ENCODE results near the gene NFIX.
"Not testable (repeated sequence)": the region's sequence is repeated elsewhere in the genome, so short reads cannot be mapped to it uniquely, and the experiment has no call there.

Gene NFIX

DNA sequence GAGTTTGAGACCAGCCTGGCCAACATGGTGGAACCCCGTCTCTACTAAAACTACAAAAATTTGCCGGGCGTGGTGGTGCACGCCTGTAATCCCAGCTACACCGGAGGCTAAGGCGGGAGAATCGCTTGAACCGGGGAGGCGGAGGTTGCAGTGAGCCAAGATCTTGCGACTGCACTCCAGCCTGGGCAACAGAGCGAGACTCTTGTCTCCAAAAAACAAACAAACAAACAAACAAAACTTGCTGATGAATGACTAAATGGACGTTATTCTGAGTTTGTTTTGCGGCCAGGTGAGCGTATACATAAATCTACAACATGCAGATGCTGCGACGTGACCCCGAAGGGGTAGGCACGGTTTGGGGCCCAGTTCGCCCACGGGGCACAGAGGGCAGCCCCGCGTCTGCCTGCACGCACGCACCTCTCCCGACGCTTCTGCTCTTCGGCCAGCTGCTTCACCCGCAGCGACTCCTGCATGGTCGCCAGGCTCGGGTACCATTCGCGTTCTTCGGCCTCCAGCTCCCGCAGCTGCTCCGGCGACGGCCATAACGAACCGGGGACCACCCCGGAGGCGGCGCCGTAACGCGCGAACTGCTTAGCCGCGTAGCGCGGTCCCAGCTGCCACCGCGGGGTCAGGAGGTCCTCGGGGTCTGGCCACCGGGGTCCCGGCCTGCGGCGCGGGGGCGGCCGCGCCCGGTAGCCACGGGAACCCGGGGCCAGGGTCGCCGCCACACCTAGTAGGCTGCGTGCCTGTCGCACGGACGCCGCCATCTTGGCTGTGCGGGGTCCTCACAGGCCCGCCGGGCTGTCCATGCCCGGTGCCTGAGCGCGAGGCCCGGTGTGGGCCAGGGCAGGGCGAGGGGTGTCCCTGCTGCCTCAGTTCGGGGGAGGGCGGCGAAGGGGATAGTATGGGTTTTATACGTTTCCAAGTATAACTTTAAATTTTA, 38.6 kb upstream of the NFIX start, which contains the start of gene GADD45GIP1:
TSS of gene GADD45GIP1 (minus strand) at position 778 of the 943 bp plus-strand sequence. CDS start at position 767, 11 bp downstream.
- H3K4me3 ChIP-seq (replicated peaks; ENCODE audit: low read depth, low read length): peak within 1 kb of the TSS; percentile 80
- peaks cover 10% of the 10 kb centered on the region for H3K36me3 ChIP-seq (ENCODE audit: control insufficient read depth, insufficient read depth, low read length)
- peak; percentile 89 for DNase-seq (ENCODE audit: extremely low read depth, insufficient read length)
- H3K27me3 ChIP-seq (replicated peaks; ENCODE audit: control insufficient read depth, insufficient read depth, low read length): no peaks in the 10 kb centered on the region
- TF ChIP-seq, protein P1, sequence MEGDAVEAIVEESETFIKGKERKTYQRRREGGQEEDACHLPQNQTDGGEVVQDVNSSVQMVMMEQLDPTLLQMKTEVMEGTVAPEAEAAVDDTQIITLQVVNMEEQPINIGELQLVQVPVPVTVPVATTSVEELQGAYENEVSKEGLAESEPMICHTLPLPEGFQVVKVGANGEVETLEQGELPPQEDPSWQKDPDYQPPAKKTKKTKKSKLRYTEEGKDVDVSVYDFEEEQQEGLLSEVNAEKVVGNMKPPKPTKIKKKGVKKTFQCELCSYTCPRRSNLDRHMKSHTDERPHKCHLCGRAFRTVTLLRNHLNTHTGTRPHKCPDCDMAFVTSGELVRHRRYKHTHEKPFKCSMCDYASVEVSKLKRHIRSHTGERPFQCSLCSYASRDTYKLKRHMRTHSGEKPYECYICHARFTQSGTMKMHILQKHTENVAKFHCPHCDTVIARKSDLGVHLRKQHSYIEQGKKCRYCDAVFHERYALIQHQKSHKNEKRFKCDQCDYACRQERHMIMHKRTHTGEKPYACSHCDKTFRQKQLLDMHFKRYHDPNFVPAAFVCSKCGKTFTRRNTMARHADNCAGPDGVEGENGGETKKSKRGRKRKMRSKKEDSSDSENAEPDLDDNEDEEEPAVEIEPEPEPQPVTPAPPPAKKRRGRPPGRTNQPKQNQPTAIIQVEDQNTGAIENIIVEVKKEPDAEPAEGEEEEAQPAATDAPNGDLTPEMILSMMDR (IDR thresholded peaks at IDR 0.05; ENCODE audit: insufficient read depth, low read length, poor library complexity, severe bottlenecking): no peak

DNA sequence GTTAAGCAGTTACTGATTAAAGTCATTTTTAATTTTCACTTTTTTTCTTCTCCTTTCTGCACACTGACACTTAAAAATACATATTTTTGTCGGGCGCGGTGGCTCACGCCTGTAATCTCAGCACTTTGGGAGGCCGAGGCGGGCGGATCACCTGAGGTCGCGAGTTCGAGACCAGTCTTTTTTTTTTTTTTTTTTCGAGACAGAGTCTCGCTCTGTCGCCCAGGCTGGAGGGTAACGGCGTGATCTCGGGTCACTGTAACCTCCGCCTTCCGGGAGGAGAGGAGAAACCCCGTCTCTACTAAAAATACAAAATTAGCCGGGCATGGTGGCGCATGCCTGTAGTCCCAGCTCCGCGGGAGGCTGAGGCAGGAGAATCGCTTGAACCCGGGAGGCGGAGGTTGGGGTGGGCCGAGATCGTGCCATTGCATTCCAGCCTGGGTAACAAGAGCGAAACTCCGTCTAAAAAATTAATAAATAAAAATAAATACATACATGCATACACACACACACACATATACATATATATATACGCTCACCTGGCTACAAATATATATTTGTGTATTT, 37.8 kb upstream of the NFIX start:
- H3K4me3 ChIP-seq (replicated peaks; ENCODE audit: low read depth, low read length): peak overlapping the region; percentile 80
- not testable (repeated sequence) for H3K27me3 ChIP-seq (replicated peaks; ENCODE audit: control insufficient read depth, insufficient read depth, low read length); DNase-seq (ENCODE audit: extremely low read depth, insufficient read length); H3K36me3 ChIP-seq (ENCODE audit: control insufficient read depth, insufficient read depth, low read length)

DNA sequence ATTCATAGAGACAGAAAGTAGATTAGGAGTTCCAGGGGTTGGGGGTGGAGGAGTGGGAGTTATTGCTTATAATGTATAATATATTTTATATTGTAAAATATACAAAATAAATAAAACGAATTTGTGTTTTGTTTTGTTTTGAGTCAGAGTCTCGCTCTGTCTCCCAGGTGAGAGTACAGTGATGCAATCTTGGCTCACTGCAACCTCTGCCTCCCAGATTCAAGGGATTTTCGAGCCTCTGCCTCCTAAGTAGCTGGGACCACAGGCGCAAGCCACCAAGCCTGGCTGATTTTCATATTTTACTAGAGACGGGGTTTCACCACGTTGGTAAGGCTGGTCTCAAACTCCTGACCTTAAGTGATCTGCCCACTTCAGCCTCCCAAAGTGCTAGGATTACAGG, 35.8 kb upstream of the NFIX start:
- TF ChIP-seq, protein P1 (IDR thresholded peaks at IDR 0.05; ENCODE audit: insufficient read depth, low read length, poor library complexity, severe bottlenecking): no peak
- H3K36me3 ChIP-seq (ENCODE audit: control insufficient read depth, insufficient read depth, low read length): peaks cover under 1% of the 10 kb centered on the region; the same call in 1 of the 2 replicates
- no peak for DNase-seq (ENCODE audit: extremely low read depth, insufficient read length)
- no peak overlapping the region for H3K4me3 ChIP-seq (replicated peaks; ENCODE audit: low read depth, low read length)
- H3K27me3 ChIP-seq (replicated peaks; ENCODE audit: control insufficient read depth, insufficient read depth, low read length): no peaks in the 10 kb centered on the region

DNA sequence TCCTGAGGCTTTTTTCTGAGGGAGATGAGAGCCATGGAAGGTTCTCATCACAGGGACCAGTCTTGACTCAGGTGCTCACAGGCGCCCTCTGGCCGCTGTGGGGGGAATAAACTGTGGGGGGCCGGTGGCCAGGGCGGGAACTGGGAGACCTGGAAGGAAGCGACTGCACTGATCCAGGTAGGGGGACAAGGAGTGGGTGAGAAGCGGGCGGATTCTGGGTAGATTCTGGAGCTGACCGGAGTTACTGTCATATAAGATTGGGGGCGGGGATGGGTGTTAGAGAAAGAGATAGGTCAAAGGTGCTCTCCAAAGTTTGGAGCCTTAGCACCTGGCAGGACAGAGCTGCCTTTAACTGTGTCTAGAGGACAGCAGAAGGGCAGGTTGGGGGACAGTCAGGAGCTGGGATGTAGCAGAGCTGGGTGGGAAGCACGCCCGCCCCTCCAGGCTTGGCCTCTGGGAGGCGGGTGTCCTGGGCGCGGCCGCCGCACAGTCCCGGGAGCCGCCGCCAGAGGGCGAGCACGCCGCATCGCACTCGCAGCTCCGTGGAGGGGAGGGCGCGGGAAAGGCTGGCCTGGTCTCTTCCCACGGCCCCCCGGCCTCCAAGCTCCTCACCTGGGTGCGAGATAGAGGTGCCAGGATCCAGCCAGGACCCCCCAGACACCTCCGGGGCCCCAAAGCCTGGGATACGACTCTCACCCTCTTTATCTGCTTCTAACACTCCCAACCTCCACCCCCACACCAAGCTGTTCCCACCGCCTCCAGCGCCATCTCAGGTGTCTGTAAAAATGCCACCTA, 30.1 kb upstream of the NFIX start:
- H3K27me3 ChIP-seq (replicated peaks; ENCODE audit: control insufficient read depth, insufficient read depth, low read length): no peaks in the 10 kb centered on the region
- no peaks in the 10 kb centered on the region for H3K36me3 ChIP-seq (ENCODE audit: control insufficient read depth, insufficient read depth, low read length)
- TF ChIP-seq, protein P1 (IDR thresholded peaks at IDR 0.05; ENCODE audit: insufficient read depth, low read length, poor library complexity, severe bottlenecking): peak; percentile 92
- DNase-seq (ENCODE audit: extremely low read depth, insufficient read length): peak; percentile 88
- H3K4me3 ChIP-seq (replicated peaks; ENCODE audit: low read depth, low read length): peak overlapping the region; percentile 59

DNA sequence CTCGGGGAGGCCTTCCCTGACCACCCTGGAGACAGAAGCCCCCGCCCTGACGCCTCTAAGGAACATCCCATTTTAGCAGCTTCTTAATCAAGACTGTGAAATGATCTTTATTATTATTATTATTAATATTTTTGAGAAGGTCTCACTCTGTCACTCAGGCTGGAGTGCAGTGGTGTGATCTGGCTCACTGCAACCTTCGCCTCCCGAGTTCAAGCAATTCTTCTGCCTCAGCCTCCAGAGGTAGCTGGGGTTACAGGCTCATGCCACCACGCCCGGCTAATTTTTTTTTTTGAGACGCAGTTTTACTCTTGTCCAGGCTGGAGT, 29.5 kb upstream of the NFIX start:
- TF ChIP-seq, protein P1 (IDR thresholded peaks at IDR 0.05; ENCODE audit: insufficient read depth, low read length, poor library complexity, severe bottlenecking): no peak
- Histone ChIP-seq H3K27me3 (replicated peaks; ENCODE audit: control insufficient read depth, insufficient read depth, low read length) (no peaks in the 10 kb centered on the region), H3K4me3 (replicated peaks; ENCODE audit: low read depth, low read length) (no peak overlapping the region), H3K36me3 (ENCODE audit: control insufficient read depth, insufficient read depth, low read length) (no peaks in the 10 kb centered on the region)
- no peak for DNase-seq (ENCODE audit: extremely low read depth, insufficient read length)

All from GM06990 (cell line).